Measurements from ENCODE around the gene PIPOX. TPM values are rescaled to one million over a fixed set of nuclear protein-coding genes. Genes with fewer than 3 reads are reported as not detected.

Gene PIPOX
- total RNA-seq, 1 donor from 2014 or later = 0.29 TPM

DNA sequence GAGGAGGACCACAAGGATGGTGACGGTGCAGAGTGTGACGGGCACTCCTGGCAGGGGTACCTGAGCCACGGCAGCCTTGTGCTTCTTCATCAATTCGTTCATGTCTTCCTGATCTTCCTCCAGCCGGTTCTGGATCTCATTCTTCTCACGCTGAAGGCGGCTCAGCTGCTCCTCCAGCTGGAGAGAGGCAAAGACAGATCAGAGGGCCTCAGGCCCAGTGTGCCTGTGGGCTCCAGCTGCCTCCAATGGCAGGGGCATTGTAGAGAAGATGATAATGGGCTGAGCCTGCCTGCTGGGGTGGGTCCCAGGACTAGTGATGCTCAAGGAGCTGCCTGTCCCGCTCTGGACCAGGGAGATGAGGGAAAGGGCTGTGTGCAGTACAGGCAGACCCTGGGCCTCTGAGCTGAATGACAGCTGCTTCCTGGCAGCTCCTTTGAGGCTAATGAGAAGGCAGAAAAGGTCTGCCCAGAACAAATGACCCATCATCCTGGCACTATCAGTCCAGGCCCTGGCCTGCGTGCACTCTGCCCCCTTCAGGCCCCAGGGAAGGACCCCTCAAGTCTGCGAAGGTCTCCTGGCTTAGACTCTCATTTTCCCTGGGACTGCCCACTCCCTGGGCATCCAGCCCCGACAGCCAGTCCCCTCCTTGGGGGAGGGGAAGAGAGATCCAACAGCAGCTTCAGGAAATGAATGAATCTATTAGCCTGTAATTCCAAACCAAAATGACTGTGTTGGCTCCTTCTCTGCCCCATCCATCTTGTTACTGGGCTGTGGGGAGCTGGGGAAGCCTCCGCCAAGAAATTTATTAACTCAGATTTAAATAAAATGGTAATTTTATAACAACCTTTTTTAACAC, 48.0 kb downstream of the PIPOX start:
- H3K4me3 ChIP-seq (ENCODE audit: low read depth, low read length) = no peak overlapping the region
- peaks cover 1% of the 10 kb centered on the region for H3K36me3 ChIP-seq (ENCODE audit: control insufficient read depth, insufficient read depth, low read length)
- TF ChIP-seq, protein P1, sequence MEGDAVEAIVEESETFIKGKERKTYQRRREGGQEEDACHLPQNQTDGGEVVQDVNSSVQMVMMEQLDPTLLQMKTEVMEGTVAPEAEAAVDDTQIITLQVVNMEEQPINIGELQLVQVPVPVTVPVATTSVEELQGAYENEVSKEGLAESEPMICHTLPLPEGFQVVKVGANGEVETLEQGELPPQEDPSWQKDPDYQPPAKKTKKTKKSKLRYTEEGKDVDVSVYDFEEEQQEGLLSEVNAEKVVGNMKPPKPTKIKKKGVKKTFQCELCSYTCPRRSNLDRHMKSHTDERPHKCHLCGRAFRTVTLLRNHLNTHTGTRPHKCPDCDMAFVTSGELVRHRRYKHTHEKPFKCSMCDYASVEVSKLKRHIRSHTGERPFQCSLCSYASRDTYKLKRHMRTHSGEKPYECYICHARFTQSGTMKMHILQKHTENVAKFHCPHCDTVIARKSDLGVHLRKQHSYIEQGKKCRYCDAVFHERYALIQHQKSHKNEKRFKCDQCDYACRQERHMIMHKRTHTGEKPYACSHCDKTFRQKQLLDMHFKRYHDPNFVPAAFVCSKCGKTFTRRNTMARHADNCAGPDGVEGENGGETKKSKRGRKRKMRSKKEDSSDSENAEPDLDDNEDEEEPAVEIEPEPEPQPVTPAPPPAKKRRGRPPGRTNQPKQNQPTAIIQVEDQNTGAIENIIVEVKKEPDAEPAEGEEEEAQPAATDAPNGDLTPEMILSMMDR (IDR thresholded peaks at IDR 0.05; ENCODE audit: insufficient read depth, low read length, poor library complexity, severe bottlenecking) = no peak
- H3K27me3 ChIP-seq (ENCODE audit: control insufficient read depth, insufficient read depth, low read length) = no peaks in the 10 kb centered on the region
- DNase-seq (ENCODE audit: low read depth) = no peak

DNA sequence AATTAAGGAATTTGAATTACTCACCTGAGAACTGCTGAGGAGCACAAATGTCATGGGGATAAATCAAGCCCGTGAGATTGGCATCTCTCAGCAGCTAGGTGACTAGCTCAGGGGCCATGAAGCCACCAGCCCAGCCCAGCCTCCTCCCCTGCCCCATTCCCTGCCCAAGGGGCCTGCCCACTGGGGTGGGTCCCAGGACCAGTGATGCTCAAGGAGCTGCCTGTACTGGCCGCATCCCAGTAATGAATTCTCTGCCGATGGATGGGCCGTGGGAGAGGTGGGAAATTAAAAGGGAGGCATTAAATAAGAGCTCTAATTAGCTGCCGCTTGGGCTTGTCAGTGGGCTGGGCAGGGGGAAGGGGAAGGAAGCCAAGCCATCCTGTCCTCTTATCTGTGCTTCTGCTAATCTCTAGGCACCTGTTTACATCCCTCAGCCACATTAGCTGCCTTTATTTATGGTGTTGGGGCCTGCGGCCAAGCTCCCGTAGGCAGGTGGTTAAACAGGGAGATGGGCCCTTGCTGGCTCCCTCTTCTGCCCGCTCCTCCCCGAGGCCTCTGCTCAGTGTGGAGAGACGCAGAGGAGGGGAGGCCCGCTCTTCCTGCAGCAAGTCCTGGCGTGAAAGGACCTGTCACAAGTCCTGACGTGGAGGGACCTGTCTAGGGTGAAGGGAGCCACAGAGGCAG, 48.8 kb downstream of the PIPOX start:
- TF ChIP-seq, protein P1 (IDR thresholded peaks at IDR 0.05; ENCODE audit: insufficient read depth, low read length, poor library complexity, severe bottlenecking) = no peak
- Histone ChIP-seq H3K36me3 (ENCODE audit: control insufficient read depth, insufficient read depth, low read length) (peaks cover 1% of the 10 kb centered on the region), H3K4me3 (ENCODE audit: low read depth, low read length) (no peak overlapping the region), H3K27me3 (ENCODE audit: control insufficient read depth, insufficient read depth, low read length) (no peaks in the 10 kb centered on the region)
- DNase-seq (ENCODE audit: low read depth) = no peak

DNA sequence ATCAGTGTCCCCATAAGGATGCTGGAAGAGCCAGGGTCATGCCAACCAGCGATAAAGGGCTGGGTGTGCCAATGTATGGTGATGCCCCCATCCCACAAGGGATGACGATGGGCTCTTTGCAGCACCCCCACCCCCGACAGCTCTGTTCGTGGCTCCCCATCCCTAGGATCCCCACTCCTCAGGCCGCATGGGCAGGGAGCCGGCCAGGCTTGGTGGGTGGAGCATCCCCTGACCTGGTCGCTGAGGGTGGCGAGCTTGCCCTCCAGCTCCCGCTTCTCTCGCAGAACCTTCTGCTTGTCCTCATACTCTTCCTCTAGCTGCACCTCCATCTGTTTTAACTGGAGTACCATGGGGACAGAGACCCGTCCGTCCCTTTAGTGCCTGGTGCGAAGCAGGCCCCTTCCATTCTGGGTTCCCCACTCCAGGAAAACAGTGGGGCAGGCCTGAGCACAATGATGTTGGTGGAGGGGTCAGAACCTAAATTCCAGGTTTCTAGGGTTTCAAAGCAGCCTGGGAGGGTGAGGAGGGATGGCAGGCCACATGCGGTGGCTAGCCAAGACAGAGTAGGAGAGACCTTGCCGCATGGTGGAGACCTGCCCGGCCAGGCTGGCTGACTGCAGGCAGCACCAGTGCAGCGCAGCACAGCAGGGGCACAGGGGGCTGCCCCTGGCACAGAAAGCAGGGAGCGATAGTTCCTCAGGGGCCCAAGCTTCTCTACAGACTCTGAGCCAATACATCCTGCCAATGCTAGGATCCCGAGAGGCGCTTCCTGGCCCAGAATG, 50.3 kb downstream of the PIPOX start:
- H3K27me3 ChIP-seq (ENCODE audit: control insufficient read depth, insufficient read depth, low read length) = no peaks in the 10 kb centered on the region
- peaks cover 1% of the 10 kb centered on the region for H3K36me3 ChIP-seq (ENCODE audit: control insufficient read depth, insufficient read depth, low read length)
- H3K4me3 ChIP-seq (ENCODE audit: low read depth, low read length) = no peak overlapping the region
- DNase-seq (ENCODE audit: low read depth) = no peak
- TF ChIP-seq, protein P1 (IDR thresholded peaks at IDR 0.05; ENCODE audit: insufficient read depth, low read length, poor library complexity, severe bottlenecking) = no peak

DNA sequence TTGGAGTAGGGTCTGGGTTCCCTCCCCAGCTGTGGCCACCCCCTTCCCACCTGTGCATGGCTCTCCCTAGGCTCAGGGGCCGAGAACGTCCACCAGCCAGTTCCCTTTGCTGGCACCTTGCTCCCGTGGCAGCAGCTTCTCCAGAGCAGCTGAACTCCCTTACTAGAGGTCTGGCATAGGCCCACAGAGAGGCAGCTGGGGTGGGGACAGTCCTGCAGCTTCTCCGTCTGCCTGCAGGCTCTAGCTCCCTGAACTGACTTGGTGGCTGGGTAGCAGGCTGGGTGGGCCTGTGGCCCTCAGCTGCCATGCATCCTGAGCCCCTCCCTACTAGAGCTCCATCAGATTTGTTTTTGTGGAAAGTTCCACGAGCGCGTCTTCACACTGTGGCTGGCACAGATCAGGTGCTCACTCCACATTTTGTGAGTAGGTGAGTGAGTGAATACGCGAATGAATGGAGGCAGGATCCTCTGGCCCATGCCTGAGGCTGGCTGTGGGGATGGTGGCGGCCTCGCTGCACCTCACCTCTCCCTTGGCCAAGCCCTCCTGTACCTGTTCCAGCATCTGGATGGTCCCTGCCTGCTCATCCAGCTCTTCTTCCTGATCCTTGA, 51.3 kb downstream of the PIPOX start:
- TF ChIP-seq, protein P1 (IDR thresholded peaks at IDR 0.05; ENCODE audit: insufficient read depth, low read length, poor library complexity, severe bottlenecking) = no peak
- Histone ChIP-seq H3K27me3 (ENCODE audit: control insufficient read depth, insufficient read depth, low read length) (no peaks in the 10 kb centered on the region), H3K4me3 (ENCODE audit: low read depth, low read length) (no peak overlapping the region), H3K36me3 (ENCODE audit: control insufficient read depth, insufficient read depth, low read length) (peaks cover 1% of the 10 kb centered on the region)
- no peak for DNase-seq (ENCODE audit: low read depth)

DNA sequence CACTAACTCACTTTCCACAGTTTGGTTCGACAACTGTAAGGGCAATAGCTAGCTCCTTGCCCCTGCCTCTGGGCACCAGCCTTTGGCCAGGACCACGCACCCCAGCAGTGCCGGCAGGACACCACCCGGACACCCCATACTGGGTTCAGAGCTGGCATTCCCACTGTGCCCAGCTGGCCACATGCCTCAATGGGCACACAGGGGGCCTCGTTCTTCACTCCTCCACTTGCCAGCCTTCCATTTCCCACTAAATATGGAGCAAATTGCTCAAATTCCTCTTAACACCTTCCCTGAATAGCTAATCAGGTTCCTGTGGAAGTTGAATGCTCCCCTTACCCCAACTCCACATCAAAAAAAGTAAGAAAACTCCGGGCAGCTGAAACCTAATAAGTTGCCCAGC, 52.5 kb downstream of the PIPOX start:
- DNase-seq (ENCODE audit: low read depth) = no peak
- no peak overlapping the region for H3K4me3 ChIP-seq (ENCODE audit: low read depth, low read length)
- TF ChIP-seq, protein P1 (IDR thresholded peaks at IDR 0.05; ENCODE audit: insufficient read depth, low read length, poor library complexity, severe bottlenecking) = no peak
- no peaks in the 10 kb centered on the region for H3K27me3 ChIP-seq (ENCODE audit: control insufficient read depth, insufficient read depth, low read length)
- H3K36me3 ChIP-seq (ENCODE audit: control insufficient read depth, insufficient read depth, low read length) = peaks cover 1% of the 10 kb centered on the region
